ENCODE measurements around the gene KRT7.

DNA sequence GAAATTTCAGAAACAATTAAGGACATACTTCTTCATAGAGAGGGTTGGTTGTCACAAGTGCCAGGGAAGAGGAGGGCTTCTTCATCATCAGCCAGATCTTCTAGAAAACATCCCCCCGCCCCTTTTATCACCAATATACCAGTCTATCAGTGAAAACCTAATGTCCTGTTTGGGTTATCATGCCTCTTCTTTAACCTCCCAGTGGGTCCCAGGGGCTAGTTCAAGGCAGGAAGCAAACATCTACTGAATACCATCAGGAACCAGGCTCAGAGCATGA is 28.1 kb downstream of the KRT7 start:
- TF ChIP-seq, protein P1, sequence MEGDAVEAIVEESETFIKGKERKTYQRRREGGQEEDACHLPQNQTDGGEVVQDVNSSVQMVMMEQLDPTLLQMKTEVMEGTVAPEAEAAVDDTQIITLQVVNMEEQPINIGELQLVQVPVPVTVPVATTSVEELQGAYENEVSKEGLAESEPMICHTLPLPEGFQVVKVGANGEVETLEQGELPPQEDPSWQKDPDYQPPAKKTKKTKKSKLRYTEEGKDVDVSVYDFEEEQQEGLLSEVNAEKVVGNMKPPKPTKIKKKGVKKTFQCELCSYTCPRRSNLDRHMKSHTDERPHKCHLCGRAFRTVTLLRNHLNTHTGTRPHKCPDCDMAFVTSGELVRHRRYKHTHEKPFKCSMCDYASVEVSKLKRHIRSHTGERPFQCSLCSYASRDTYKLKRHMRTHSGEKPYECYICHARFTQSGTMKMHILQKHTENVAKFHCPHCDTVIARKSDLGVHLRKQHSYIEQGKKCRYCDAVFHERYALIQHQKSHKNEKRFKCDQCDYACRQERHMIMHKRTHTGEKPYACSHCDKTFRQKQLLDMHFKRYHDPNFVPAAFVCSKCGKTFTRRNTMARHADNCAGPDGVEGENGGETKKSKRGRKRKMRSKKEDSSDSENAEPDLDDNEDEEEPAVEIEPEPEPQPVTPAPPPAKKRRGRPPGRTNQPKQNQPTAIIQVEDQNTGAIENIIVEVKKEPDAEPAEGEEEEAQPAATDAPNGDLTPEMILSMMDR (IDR thresholded peaks at IDR 0.05; ENCODE audit: low read depth, low read length, poor library complexity, severe bottlenecking) = no peak
- no peak for TF ChIP-seq EZH2phosphoT487 (IDR thresholded peaks at IDR 0.05; ENCODE audit: borderline replicate concordance, low read length)
